Cortex of kidney (tissue), 1 donor: ENCODE data around the gene DRD4.
"Not testable (repeated sequence)": the region's sequence is repeated elsewhere in the genome, so short reads cannot be mapped to it uniquely, and the experiment has no call there.

Experiments used
- DNase-seq: peaks from one replicate; lab custom pipeline; 2025; lab: John Stamatoyannopoulos, UW

Gene DRD4

GRCh38 chr11:645536-645935 lies 8.5 kb downstream of the DRD4 start:
- no peak for DNase-seq

DNA sequence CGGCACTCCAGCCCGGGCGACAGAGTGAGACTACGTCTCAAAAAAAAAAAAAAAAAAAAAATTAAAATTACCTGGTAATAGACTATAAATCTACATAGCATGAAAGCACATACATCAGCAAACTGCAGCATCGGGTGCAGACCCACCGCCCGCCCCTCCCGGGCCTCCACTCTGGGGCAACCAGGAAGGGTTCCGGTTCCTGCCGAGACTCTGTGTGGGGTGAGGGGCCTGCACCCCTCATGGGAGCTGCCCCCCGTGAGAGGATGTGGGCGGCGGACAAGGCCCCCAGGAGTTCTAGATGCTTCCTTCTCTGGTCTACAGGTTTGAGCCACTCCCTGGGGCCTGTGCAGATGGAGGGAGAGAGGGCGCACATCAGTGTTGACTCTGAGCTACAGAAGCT lies 9.1 kb downstream of the DRD4 start:
- no peak for DNase-seq

DNA sequence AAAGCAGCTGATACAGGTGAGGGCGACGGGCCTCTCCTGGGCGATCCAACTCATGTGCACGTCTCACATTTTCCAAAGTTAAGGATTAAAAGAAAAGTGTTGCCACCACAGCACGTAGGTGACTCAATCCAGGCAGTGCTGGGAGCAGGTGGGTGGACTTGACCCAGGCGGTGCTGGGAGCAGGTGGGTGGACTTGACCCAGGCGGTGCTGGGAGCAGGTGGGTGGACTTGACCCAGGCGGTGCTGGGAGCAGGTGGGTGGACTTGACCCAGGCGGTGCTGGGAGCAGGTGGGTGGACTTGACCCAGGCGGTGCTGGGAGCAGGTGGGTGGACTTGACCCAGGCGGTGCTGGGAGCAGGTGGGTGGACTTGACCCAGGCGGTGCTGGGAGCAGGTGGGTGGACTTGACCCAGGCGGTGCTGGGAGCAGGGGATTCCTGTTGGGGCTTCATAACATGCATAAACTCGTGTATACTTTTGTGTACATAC lies 10.6 kb downstream of the DRD4 start:
- not testable (repeated sequence) for DNase-seq

- no peak for DNase-seq
These were observed 13.4 kb downstream of the DRD4 start for GRCh38 chr11:650482-650881.

DNA sequence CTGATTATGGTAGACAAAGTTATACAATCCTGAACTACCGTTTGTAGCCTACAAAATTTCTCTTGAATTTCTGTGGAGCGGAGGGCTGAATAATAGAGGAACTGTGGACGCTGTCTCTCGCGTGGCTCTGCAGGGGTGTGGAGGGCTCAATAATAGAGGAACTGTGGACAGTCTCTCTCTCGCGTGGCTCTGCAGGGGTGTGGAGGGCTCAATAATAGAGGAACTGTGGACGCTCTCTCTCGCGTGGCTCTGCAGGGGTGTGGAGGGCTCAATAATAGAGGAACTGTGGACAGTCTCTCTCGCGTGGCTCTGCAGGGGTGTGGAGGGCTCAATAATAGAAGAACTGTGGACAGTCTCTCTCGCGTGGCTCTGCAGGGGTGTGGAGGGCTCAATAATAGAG lies 16.1 kb downstream of the DRD4 start:
- DNase-seq: not testable (repeated sequence)

DNA sequence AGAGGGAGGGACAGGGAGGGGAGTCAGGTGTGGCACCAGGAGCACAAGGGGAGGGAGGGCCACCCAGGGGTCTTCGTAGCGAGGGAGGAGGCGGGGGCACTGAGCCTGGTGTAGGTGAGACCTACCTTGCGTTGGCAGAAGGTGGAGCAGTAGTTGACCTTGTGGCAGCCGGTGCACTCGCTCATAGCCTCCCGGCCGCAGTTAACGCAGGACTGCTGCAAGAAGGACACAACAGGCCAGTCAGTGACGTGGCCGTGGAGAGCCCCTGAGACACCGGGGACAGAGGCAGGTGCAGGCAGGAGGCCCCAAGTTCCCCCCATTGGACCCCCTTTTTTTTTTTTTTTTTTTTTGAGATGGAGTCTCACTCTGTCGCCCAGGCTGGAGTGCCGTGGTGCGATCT lies 16.8 kb downstream of the DRD4 start:
- no peak for DNase-seq

- DNase-seq: not testable (repeated sequence)
These were observed 17.4 kb downstream of the DRD4 start for GRCh38 chr11:654444-654843.

DNA sequence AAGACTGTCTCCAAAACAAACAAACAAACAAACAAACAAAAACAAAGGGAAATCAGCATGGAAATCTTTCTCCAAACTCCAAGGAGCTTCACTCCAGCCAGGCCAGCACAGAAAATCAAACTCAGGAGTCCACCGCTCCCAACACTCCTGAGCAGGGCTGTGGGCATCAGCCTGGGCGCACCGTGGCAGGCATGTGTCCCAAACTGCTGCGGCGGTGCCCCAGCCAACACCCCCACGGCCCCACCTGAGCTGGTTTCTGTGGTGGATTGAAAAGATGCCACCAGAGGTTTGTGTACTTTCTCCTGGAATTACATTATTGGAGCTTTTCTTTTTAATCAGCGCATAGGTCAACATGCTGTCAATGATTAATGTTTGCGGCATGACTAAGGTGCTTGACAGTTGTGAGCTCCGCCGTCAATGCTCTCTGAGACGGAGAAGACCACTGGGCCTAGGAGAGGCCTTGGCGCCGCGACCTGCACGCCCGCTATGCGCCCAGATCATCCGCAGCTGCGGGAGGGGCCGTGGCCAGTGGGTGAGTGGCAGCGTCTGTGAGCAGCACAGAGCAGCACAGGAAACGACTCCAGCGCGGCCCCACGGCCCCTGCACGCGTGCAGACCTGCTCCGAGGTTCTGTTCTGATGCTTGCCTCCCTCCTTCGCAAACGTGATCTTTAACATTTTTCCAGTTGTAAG lies 18.1 kb downstream of the DRD4 start:
- no peak for DNase-seq

- DNase-seq: no peak
These were observed 19.4 kb downstream of the DRD4 start for GRCh38 chr11:656426-656825.

DNA sequence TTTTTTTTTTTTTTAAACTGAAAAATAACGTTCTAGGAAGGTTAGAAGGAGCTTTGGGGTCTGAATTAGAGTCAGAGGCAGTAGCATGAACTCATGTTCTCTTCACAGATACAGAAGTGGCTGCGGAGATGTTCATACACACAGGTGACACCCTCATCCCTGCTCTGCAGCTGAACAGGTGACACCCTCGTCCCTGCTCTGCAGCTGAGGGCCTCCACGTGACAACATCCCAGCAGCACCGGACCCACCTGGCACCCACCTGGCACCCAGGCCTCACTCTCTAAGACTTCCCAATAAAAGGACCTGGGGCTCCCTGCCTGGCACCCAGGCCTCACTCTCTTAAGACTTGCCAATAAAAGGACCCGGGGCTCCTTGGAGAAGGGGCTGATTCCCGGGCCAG lies 19.8 kb downstream of the DRD4 start:
- DNase-seq: no peak

DNA sequence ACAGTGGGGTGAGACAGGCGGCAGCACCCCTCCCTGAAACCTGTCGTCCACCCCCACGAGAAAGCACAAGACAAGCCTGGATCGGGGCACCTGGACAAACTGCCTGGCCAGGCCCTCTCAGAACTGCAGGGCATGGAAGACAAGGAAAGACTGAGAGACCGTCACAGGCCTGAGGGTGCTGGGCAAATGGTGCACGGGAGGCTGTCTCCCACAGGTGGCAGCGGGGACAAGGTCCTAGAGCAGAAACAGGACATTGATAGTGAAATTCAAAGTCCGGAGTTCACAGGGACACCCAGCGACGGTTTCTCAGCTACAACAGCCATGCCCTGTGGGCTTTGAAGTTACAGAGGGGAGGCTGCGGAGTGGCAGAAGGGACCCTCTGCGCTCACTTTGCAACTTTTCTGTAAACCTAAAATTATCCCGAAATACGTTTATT lies 20.6 kb downstream of the DRD4 start:
- no peak for DNase-seq

- no peak for DNase-seq
These were observed 22.5 kb downstream of the DRD4 start for GRCh38 chr11:659532-660085.

DNA sequence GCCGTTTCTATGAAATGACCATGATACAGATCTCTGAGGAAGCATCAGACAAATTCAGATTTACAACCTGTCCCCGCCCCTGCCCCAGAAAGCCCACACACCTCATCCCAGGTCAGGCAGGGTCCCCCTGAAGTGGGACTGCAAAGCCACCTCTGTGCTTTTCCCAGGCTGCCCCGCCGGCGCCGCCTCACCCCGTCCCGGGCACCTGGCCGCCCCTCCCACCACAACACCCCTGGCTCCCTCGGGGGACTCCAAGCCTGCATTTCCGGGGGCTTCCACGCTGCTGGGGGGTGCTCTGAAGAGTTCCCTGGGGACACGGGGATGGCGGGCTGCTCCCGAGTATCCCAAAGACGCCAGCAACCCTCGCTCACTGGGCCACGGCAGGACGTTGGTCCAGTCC lies 23.2 kb downstream of the DRD4 start:
- no peak for DNase-seq

DNA sequence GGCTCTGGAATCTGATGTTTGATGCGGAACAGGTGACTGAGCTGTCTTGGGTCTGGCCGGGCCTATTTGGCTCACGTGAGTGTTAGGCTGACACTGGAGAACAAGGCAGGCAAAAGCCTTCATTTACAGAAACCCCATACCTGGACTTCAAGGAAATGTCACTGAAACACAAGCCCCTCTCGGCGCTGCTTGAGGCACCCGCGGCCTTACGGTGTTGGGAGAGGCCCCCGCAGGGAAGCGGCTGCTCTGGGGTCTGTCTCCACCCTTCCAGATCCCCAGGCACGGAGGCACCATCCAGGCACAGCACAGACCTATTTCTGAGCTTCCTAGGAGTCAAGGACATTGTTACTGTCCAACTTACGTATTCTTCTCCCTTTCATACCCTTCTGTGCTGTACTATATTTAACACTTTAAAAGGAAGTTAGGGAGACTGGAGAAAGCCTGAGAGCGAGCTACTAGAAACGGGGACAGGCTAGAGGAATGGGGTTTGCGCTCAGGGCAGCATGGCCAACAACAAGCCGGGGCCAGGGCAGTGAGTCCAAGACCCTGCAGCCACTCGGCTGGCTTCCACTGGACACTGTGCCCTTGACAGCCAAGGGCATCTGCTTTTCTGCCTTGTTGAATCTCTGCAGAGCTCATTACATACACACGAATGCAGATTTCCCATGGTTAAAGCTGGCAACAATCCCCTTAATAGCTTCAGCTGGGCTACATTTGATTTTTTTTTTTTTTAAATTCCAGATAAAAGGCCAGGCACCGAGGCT lies 23.8 kb downstream of the DRD4 start:
- no peak for DNase-seq

DNA sequence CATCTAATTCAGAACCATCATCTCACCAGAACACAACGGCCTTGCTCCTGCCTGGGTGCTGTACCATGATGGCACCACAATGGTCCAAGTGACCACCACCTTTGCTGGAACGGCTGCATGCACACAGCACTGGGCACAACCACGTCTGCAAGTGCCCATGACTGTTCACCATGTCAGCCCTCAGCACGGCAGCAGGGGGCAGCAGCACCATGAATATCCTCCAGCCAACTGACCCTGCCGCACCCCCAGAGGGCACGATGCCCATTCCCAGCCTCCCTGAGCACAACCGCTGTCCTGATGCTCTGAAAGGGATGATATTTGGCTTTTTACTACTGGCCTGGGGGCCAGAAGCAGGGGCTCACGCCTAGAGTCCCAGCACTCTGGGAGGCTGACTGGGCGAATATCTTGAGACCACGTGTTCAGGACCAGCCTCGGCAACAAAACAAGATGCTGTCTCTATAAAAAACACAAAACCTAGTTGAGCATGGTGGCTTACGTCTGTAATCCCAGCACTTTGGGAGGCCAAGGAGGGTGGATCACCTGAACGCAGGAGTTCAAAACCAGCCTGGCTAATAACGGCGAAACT lies 25.7 kb downstream of the DRD4 start:
- no peak for DNase-seq

DNA sequence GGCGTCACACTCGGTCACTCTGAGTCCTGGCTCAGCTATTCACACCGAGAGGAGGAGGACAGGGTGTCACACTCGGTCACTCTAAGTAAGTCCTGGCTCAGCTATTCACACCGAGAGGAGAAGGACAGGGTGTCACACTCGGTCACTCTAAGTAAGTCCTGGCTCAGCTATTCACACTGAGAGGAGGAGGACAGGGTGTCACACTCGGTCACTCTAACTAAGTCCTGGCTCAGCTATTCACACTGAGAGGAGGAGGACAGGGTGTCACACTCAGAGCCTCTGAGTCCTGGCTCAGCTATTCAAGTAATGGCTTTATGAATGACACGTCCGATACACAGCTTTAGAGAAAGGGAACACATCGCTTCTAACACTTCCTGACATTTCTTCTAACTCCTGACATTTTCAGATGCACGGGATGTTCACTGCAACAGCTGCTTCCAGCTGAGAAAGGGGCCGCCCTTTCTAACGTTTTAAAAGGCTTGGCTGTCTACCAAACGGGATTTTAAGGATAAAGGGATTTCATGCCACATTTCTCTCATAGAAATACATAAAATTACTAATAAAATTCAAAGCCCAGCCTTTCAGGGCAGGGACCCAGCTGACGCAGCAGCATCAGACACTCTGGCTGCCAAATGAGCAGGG lies 28.1 kb downstream of the DRD4 start:
- no peak for DNase-seq

DNA sequence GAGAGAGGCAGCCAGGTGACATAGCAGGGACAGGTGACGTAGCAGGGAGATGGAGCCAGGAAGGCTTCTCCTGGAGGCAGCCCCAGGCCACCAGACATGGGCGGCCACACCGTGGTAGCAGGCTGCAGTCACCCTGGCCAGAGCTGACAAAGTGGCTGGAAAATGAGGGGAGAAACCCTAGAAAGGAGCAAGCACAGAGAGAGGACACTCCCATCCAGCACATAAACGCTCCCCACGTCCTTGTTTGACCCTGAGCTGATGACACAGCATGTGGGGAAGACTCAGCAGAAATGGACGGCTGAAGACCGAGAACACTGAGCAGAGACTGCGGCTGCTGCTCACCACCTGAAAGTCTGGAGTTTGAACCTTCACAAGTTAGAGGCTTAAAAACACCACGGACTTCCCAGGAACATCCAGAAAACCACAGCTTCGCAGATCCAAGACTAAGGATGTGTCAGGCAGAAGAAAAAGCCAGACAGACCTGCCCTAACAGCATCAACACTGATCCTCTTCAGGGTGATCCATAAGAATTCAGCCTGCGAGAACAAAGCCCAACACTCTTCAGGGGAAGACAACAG lies 28.7 kb downstream of the DRD4 start:
- no peak for DNase-seq

- no peak for DNase-seq
These were observed 36.8 kb downstream of the DRD4 start for GRCh38 chr11:673866-674265.

DNA sequence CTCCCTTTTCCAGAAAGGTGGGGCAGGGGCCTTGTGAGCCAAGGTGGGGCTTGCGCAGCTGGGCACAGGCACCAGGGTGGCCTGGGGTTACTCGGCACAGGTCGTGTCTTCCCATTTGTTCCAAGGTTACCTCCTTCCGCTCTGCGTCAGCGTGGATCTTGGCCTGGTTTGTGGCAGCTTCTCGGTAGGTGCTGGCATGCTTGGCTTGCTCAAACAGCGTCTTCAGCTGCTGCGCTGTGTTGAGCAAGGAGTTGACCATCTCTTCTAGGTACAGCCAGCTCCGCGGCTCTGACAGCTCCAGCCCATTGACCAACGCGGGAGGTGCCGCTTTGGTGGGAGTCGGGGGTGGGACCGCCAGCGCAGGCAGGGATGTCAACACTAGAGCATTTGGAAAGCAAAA lies 37.3 kb downstream of the DRD4 start:
- no peak for DNase-seq

DNA sequence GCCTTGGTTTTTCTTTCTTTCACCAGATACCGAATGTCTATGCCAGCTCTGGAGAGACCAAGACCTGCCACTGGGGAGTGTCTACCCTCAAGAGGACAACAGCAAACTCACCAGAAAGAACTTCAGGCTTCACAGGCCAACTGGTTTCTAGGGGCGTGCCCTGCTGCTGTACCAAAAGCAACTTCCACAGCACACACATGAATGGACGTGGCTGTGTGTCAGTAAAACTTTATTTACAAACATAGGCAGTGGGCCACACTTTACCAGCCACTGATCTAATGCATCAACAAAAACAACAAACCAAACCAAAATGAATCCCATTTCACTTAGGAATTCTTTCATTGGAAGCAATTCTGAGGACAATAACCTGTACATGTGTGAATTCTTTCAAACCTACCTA lies 41.2 kb downstream of the DRD4 start:
- no peak for DNase-seq

GRCh38 chr11:679271-680207 lies 42.5 kb downstream of the DRD4 start:
- DNase-seq: no peak
